ENCODE data around the gene ERGIC2.
A peak's percentile ranks its signal among the peaks of the same experiment; 100 is the strongest.

Gene ERGIC2, protein sequence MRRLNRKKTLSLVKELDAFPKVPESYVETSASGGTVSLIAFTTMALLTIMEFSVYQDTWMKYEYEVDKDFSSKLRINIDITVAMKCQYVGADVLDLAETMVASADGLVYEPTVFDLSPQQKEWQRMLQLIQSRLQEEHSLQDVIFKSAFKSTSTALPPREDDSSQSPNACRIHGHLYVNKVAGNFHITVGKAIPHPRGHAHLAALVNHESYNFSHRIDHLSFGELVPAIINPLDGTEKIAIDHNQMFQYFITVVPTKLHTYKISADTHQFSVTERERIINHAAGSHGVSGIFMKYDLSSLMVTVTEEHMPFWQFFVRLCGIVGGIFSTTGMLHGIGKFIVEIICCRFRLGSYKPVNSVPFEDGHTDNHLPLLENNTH

DNA sequence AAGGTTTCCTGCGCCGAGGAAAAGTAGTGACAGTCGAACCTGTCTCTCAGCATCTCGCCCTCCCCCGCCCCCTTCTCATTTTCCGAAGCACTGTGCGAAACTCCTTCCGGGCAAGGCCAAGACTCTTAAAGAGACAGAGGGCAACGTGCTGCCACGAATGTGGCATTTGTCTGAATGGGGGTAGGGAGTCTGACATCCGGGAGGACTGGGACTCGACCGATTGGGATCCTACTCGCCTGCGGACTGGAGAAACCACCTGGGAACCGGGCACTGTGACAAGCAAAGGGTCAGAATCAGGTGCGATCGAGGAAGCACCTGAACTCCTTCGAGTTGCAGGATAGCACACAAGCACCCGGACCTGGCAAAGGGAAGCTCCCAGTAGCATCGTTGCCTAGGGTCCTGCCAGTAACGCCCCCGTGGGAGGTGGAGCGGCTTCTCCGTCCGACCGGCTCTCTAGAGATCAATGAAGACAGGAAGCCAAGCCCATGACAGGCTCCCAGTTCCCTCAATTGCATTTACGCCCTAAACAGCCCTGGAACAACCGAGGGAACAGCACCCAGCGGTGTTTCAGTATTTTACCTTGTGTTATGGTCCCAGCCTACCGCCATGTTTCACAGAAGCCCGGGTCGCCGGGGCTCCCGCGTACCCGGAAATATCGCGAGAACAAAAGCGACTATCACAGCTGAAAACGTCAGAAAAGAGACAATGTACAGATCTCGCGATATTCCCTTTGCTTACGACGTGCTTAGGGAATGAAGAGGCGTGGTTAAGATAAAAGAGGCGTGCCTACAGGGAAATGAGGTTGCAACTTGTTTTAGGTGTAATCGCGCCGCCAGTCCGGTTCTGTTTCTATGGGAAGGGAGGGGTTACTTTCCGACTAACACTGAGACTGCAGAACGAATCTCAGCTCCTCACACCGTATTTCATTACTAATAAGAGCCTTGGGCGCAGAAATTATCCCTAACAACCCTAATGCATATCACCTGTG, at the start of gene ERGIC2:
ERGIC2 (minus strand) TSS at position 637 of the 988 bp plus-strand sequence. CDS start 9,539 bp downstream, outside the sequence.
- Mint-ChIP-seq H3K27ac (peak within 1 kb of the TSS; percentile 97), H3K9me3 (peaks cover 0 to 4% of the 10 kb centered on the region in 2 donors), H3K27me3 (peaks cover 0 to 22% of the 10 kb centered on the region in 2 donors), H3K36me3 (peaks cover 4 to 13% of the 10 kb centered on the region in 2 donors), H3K4me1 (peaks cover 11 to 18% of the 10 kb centered on the region in 2 donors), H3K4me3 (peak within 1 kb of the TSS; percentile 86 to 92)
- peak; percentile 91 for DNase-seq
- ATAC-seq (replicated peaks) = peak; percentile 94 to 95

DNA sequence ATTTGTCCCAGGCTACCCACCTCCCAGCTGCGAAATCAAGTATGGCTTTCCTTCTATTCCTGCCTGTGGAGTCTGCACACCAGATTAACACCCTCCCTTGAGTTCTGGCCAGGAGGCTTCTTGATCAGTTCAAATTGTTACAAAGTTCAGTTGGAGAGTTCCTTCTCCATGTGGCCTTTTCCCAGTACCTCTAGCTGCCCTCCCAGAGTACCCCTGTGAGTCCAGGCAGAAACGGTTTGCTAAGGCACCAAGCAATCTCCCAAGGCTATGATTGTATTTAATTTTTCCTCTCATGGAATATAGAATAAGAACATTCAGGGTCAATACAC, 49.7 kb upstream of the ERGIC2 start:
- Mint-ChIP-seq H3K27ac (no peak overlapping the region), H3K27me3 (peaks cover 0 to 14% of the 10 kb centered on the region in 2 donors), H3K4me1 (peaks cover 8 to 28% of the 10 kb centered on the region in 2 donors), H3K4me3 (no peak overlapping the region), H3K36me3 (no peaks in the 10 kb centered on the region), H3K9me3 (no peaks in the 10 kb centered on the region)
- DNase-seq (no peak), ATAC-seq (replicated peaks) (no peak)

DNA sequence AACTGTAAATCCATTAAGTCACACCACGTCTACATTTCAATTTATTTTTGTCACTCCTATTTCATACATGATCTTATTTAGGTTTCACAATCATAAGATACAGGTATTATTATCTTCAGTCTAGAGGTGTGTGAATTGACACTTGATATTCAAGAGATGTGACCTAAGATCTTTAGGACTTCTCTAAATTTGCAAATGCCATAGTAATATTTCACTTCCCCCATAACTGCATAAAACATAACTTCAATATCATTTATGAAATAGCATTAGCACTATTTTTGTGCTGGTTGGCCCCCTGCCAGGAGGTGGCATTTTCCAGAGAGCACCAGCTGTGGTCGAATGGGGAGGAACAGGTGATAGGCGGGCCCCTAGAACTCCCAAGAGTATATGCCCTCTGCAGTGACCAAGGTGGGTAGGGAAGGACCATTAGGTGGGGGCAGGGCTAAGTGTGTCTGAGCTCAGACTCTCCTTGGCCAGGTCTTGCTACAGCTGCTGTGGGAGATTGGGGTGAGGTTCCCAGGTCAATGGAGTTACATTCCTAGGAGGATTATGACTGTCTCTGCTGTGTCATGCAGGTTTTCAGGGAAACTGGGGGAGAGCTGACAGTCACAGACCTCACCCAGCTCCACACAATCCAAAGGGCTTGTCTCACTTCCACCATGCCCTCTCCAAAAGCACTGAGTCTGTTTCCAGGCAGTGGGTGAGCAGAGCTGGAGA, 49.2 kb upstream of the ERGIC2 start:
- H3K4me1 Mint-ChIP-seq = peaks cover 8 to 28% of the 10 kb centered on the region in 2 donors
- ATAC-seq (replicated peaks) (peak; percentile 31 to 61), DNase-seq (no peak)
- H3K27ac Mint-ChIP-seq = no peak overlapping the region
- H3K9me3 Mint-ChIP-seq = no peaks in the 10 kb centered on the region
- no peak overlapping the region for H3K4me3 Mint-ChIP-seq
- H3K27me3 Mint-ChIP-seq = peaks cover 0 to 14% of the 10 kb centered on the region in 2 donors
- no peaks in the 10 kb centered on the region for H3K36me3 Mint-ChIP-seq

DNA sequence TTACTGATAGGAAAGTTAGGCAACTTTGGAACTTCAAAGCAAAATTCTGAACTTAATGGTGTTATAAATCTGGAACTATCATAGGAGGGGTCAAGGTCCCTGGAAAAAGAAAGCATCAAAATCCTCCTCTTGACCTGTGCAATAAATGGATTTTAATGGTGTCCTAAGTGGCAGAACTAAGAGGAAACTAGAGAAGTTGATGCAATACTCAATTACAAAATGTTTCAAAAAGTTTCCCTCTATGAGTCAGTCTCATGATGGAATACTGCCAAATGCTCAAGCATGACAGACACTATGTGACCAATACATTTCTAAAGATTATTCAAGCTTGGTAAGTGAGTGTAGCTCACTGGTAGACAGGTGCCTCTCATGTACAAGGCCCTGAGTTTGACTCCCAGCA, 47.7 kb upstream of the ERGIC2 start:
- ATAC-seq (replicated peaks) = peak; percentile 31 to 62

DNA sequence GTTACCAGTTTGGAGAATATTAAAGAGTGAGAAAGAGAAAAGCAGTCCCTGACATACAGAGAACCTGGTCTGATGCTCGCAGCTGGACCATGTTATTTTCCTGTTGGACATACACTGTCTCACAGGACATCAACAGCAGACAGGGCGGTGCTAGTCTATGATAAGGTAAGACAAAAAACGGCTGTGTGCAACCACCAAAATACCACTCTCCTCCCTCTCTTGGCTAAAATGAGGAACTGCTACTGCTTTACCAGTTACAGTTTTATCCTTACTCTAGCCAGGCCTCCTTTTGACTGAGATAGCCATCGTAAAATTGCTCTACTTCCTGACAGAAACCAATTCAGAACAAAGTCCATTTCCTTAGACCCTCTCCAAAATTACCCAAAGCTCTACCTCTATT, 47.0 kb upstream of the ERGIC2 start:
- H3K9me3 Mint-ChIP-seq = peaks cover 3 to 6% of the 10 kb centered on the region in 2 donors
- no peaks in the 10 kb centered on the region for H3K36me3 Mint-ChIP-seq
- ATAC-seq (replicated peaks) (peak; percentile 88 to 91), DNase-seq (no peak)
- peaks cover 0 to 18% of the 10 kb centered on the region in 2 donors for H3K27me3 Mint-ChIP-seq
- no peak overlapping the region for H3K4me3 Mint-ChIP-seq
- H3K27ac Mint-ChIP-seq = no peak overlapping the region
- H3K4me1 Mint-ChIP-seq = peaks cover 8 to 28% of the 10 kb centered on the region in 2 donors

More for the DNA sequence above, 47.7 kb upstream of the ERGIC2 start:
- no peak for DNase-seq
- Mint-ChIP-seq H3K4me3 (no peak overlapping the region), H3K27ac (no peak overlapping the region), H3K27me3 (peaks cover 0 to 16% of the 10 kb centered on the region in 2 donors), H3K36me3 (no peaks in the 10 kb centered on the region), H3K9me3 (peaks cover 1 to 2% of the 10 kb centered on the region in 2 donors), H3K4me1 (peaks cover 8 to 28% of the 10 kb centered on the region in 2 donors)

DNA sequence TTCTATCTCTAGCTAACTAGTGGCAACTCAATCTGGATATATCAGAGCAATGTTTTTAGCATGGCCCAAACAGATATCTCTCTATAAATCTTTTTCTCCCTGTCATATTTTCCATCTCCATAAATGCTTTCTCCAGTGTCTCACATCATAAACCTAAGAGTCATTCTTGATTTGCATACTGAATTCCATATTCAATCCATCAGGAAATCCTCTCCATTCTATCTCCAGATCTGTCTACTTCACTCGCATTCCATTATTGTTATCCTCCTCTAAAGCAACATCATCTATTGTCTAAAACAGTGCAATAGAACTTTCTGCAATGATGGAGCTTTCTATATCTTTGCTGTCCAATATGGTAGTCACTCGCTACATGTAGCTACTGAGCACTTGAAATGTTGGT, 45.5 kb upstream of the ERGIC2 start:
- Mint-ChIP-seq H3K4me3 (no peak overlapping the region), H3K9me3 (peaks cover 3 to 6% of the 10 kb centered on the region in 2 donors), H3K27ac (no peak overlapping the region), H3K27me3 (peaks cover 0 to 8% of the 10 kb centered on the region in 2 donors), H3K36me3 (no peaks in the 10 kb centered on the region), H3K4me1 (peaks cover 8 to 28% of the 10 kb centered on the region in 2 donors)
- no peak for ATAC-seq (replicated peaks)
- no peak for DNase-seq

DNA sequence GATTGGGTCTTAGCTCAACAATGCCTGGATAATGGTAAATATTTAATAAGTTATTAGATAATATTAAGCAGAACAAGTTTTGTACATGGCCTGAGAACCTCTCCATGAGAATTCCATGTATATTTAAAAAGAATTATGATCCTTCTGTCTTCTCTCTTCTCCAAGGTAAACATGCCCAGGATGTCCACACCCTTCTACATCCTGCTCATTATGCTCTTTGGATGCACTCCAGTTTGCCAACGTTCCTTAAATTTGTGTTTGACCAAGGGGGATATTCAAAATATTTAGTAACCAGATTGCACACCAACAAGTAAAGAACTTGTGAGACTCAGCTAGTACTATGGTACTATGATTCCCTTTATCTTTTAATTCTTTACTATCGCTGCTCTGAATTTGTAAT, 44.8 kb upstream of the ERGIC2 start:
- Mint-ChIP-seq H3K9me3 (peaks cover 3 to 6% of the 10 kb centered on the region in 2 donors), H3K36me3 (no peaks in the 10 kb centered on the region), H3K27me3 (peaks cover 0 to 8% of the 10 kb centered on the region in 2 donors), H3K4me3 (no peak overlapping the region), H3K4me1 (peaks cover 8 to 26% of the 10 kb centered on the region in 2 donors), H3K27ac (no peak overlapping the region)
- no peak for ATAC-seq (replicated peaks)
- no peak for DNase-seq

DNA sequence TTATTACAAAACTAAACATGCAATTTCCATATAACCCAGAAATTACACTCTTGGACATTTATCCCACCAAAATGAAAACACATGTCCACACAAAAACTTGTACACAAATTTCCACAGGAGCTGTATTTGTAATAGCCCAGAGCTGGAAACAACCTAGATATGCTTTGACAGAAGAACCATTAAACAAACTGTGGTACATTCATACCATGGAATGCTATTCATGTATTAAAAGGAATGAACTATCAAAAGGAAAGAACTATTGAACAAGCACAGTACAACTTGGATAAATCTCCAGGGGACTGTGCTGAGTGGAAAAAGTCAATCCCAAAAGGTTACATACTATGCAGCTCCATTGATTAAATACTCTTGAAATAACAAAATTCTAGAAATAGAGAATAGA, 35.8 kb upstream of the ERGIC2 start:
- H3K36me3 Mint-ChIP-seq = no peaks in the 10 kb centered on the region
- peaks cover 12 to 26% of the 10 kb centered on the region in 2 donors for H3K27me3 Mint-ChIP-seq
- no peaks in the 10 kb centered on the region for H3K9me3 Mint-ChIP-seq
- H3K27ac Mint-ChIP-seq = no peak overlapping the region
- no peak for ATAC-seq (replicated peaks)
- H3K4me3 Mint-ChIP-seq = no peak overlapping the region
- DNase-seq = no peak
- no peaks in the 10 kb centered on the region for H3K4me1 Mint-ChIP-seq

DNA sequence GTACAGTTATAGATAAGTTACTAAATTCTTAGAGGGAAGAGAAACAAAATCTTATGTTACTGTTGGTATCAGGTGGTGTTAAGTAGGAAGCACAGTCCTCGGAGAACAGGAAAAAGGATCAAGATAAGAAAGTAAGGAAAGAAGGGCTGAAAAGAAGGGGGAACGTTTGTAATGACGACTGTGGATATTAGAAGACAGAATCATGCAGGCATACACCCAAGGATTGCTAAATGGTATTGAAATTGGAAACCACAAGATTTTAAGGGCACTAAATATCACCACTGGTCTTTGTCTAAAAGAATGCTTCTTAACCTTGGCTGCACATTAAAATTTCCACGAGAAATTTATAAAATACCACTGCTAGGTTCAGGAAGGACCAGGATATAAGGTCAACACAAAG, 34.1 kb upstream of the ERGIC2 start:
- Mint-ChIP-seq H3K4me1 (no peaks in the 10 kb centered on the region), H3K36me3 (peaks cover 0 to 2% of the 10 kb centered on the region in 2 donors), H3K4me3 (no peak overlapping the region), H3K9me3 (peaks cover 0 to 3% of the 10 kb centered on the region in 2 donors), H3K27ac (no peak overlapping the region), H3K27me3 (peaks cover 16 to 26% of the 10 kb centered on the region in 2 donors)
- ATAC-seq (replicated peaks) = no peak
- no peak for DNase-seq

DNA sequence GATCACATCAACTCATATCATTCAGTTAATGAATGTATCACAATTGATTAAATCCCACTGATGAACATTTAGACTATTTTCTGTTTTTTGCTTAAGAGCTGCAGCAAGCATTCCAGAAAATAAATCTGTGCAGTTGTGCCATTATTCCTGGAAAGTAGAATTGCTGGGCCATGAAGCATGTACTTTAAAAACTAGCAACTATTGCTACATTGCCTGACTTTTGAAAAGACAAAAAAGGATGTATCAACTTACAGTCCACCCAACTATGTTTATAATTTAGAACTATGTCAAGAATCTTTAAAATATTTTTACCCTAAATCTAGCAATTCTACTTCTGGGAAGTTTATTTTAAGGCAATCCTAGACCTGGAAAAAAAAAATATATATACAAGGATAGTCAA, 33.4 kb upstream of the ERGIC2 start:
- H3K36me3 Mint-ChIP-seq = peaks cover 0 to 2% of the 10 kb centered on the region in 2 donors
- H3K27me3 Mint-ChIP-seq = peaks cover 23 to 26% of the 10 kb centered on the region in 2 donors
- H3K27ac Mint-ChIP-seq = no peak overlapping the region
- peaks cover 2 to 7% of the 10 kb centered on the region in 2 donors for H3K9me3 Mint-ChIP-seq
- H3K4me1 Mint-ChIP-seq = no peaks in the 10 kb centered on the region
- no peak overlapping the region for H3K4me3 Mint-ChIP-seq
- no peak for ATAC-seq (replicated peaks)
- no peak for DNase-seq

DNA sequence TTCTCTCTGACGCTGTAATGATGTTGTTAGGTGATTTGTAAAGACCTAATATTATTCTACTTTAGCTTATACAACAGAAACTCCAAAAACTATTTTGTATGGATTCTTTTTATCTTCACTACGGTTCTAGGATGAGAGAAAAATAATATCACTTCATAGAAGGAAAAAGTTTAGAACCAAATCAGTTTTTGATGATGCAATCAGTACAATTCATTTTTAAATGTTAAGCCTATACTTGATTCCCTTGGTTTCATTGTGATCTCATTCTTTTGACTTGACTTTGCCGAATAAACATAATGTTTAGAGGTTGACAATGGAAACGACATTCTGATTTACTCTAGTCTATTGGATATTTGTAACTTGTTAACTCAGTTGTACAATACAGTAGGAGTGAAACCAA, 24.6 kb upstream of the ERGIC2 start:
- H3K4me3 Mint-ChIP-seq = no peak overlapping the region

DNA sequence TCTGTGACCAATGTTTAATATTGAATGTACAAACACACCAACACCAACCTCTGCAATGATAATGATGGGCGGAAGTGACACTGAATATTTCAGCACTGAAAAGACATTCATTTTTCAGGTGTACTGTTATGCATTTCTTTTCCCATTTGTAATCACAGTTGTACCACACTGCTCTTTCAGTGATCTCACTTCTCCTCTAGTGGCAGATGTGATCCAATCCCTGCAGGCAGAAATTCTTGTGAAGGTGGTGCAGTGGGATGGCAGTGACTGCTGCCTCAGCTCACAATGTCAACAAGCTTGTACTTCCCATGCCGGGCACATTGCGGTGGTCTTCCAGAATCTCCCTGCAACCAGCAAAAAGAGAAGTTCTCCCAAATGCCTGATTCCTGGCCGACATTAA, 23.0 kb upstream of the ERGIC2 start:
- no peak overlapping the region for H3K27ac Mint-ChIP-seq
- H3K4me1 Mint-ChIP-seq = no peaks in the 10 kb centered on the region
- no peaks in the 10 kb centered on the region for H3K9me3 Mint-ChIP-seq
- no peak overlapping the region for H3K4me3 Mint-ChIP-seq
- no peaks in the 10 kb centered on the region for H3K36me3 Mint-ChIP-seq
- DNase-seq (no peak), ATAC-seq (replicated peaks) (no peak)
- peaks cover 0 to 22% of the 10 kb centered on the region in 2 donors for H3K27me3 Mint-ChIP-seq

More for the DNA sequence above, 24.6 kb upstream of the ERGIC2 start:
- no peak overlapping the region for H3K27ac Mint-ChIP-seq
- no peak for DNase-seq
- ATAC-seq (replicated peaks) = no peak
- no peaks in the 10 kb centered on the region for H3K36me3 Mint-ChIP-seq
- peaks cover 0 to 27% of the 10 kb centered on the region in 2 donors for H3K27me3 Mint-ChIP-seq
- H3K4me1 Mint-ChIP-seq = no peaks in the 10 kb centered on the region
- peaks cover 2 to 5% of the 10 kb centered on the region in 2 donors for H3K9me3 Mint-ChIP-seq

DNA sequence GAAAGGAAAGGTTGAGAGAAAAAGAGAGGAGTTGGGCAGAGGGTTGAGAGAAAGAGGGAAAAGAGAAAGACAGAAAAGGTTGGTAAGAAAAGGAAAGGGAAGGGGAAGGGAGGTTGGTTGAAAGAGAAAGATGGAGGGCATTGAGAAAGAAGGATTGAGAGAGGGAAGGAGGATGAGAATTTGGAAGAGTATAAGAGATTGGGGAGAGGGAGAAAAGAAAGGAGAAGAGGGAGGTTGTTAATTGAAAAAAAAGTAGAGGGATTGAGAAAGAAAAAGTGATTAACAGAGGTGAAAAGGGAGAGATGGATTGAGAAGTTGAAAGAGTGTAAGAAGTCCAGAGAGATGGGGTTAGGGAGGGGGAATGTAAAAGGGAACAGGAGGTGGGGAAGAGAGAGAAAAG, 21.5 kb upstream of the ERGIC2 start:
- no peaks in the 10 kb centered on the region for H3K9me3 Mint-ChIP-seq
- H3K4me3 Mint-ChIP-seq = no peak overlapping the region
- ATAC-seq (replicated peaks) (no peak), DNase-seq (no peak)
- H3K36me3 Mint-ChIP-seq = no peaks in the 10 kb centered on the region
- peaks cover 0 to 24% of the 10 kb centered on the region in 2 donors for H3K27me3 Mint-ChIP-seq
- peaks cover 0 to 5% of the 10 kb centered on the region in 2 donors for H3K4me1 Mint-ChIP-seq
- no peak overlapping the region for H3K27ac Mint-ChIP-seq

DNA sequence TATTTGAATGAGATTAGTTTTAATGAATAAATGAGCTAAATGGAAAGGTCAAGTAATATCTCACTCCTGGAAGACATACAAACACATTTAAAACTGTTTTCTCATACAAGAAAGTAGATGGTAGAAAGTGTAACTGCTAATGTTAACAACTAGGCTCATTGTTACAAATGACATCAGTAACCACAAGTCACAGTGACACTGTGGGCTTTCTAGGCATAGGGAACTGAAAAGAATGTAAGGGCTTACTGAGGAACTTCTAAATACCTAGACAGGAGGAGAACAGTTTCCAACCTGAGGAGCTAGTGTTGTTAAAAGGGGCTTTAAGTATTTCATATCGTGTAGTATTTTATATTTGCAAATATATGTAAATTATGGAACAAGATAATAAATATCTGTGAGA, 17.5 kb upstream of the ERGIC2 start:
- H3K9me3 Mint-ChIP-seq = no peaks in the 10 kb centered on the region
- H3K36me3 Mint-ChIP-seq = no peaks in the 10 kb centered on the region
- peaks cover 11 to 17% of the 10 kb centered on the region in 2 donors for H3K27me3 Mint-ChIP-seq
- H3K4me3 Mint-ChIP-seq = no peak overlapping the region
- peaks cover 0 to 5% of the 10 kb centered on the region in 2 donors for H3K4me1 Mint-ChIP-seq
- DNase-seq (no peak), ATAC-seq (replicated peaks) (peak; percentile 52 to 64)
- H3K27ac Mint-ChIP-seq = no peak overlapping the region

Data from stimulated activated naive B cell treated with anti-CD40 and anti-IgM and Interleukin-4, amounts not matched to agents 10 μg/mL and 1 μg/mL and 100 μg/mL, for 72 hours (primary cell).